ENCODE results near the gene MREG. TPM values are rescaled to one million over a fixed set of nuclear protein-coding genes. Genes with fewer than 3 reads are reported as not detected.

The MREG gene
- polyA plus RNA-seq, 1 donor, result 5.5 TPM

DNA sequence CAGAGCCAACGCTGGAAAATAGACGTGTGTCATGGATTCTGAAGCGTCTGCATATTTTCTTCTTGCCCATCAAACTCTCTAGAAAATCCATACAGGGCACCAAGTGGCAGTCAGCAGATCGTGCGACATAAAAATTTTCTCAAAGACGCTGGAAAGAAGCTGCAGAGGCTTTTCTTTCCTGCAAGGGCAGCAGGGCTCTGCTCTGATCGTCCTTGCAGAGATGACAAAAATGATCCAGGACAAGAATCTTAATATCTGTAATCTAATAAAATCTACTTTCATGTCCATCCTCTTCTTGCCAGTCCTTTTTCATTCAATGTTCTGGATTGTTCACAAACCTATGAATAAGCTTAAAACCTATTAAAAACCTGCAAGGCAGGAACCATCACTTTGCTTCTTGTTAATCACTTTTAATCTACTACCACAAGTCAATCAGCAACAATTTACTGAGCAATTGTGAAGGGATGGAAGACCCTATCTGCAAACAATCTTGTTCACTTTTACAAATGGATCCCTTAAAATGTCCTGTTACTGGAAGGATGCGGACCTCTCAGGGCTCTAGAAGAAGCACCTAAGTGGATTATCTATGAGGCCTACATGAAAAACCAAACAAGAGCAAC lies 93.6 kb downstream of the MREG start:
- H3K4me1 ChIP-seq (ENCODE audit: control insufficient read depth, insufficient read depth, low read length), result peaks cover 8% of the 10 kb centered on the region
- no peak for DNase-seq
- H3K9me3 ChIP-seq (ENCODE audit: control insufficient read depth, low read depth, low read length), result no peaks in the 10 kb centered on the region
- no peak overlapping the region for H3K4me3 ChIP-seq (ENCODE audit: low read length)
- H3K27me3 ChIP-seq (ENCODE audit: control insufficient read depth, insufficient read depth, low read length), result no peaks in the 10 kb centered on the region
- WGBS (ENCODE audit: insufficient coverage, low lambda C conversion rate), result 17% methylated on average over 2 of the region's 8 CpGs
- no peaks in the 10 kb centered on the region for H3K36me3 ChIP-seq (ENCODE audit: control insufficient read depth, insufficient read depth, low read length)
- no peak overlapping the region for H3K27ac ChIP-seq (ENCODE audit: low read length)

GRCh38 chr2:215918901-215919599 lies 94.3 kb downstream of the MREG start:
- DNase-seq, result peak; percentile 9 to 24
- Histone ChIP-seq H3K36me3 (ENCODE audit: control insufficient read depth, insufficient read depth, low read length) (no peaks in the 10 kb centered on the region), H3K4me3 (ENCODE audit: low read length) (no peak overlapping the region), H3K9me3 (ENCODE audit: control insufficient read depth, low read depth, low read length) (no peaks in the 10 kb centered on the region), H3K27me3 (ENCODE audit: control insufficient read depth, insufficient read depth, low read length) (no peaks in the 10 kb centered on the region), H3K27ac (ENCODE audit: low read length) (no peak overlapping the region), H3K4me1 (ENCODE audit: control insufficient read depth, insufficient read depth, low read length) (peaks cover 8% of the 10 kb centered on the region)
- 71% methylated on average over 1 of the region's 3 CpGs for WGBS (ENCODE audit: insufficient coverage, low lambda C conversion rate)

DNA sequence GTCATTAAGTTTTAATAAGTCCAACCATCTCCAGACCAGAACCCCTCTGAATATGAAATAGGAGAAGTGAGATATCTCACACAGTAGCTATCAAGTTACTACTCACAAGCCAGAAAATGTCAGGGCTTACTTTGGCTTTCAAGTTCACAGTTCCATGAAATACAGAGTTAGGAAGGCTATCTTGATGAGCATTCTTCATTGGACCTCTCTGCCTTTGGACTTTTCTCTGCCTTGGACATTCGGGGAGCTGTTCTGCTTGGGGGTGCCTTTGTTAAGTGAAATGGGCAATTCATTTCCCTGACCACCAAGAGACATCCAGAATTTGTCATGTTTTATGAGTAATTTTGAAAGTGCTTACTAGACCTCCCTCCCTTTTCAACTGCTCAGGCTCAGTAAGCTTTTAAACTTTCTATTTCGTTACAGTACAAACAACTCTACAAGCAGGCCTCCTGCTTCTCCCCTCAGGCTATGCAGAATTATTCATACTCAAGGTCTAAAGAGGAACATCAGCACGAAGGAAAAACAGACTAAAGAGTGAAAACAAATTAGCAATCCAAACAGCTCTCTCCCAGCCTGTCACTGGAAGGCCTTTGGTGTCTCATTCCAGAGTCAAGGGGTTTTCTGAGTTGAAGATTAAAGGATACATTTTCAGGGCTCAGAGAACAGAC lies 95.3 kb downstream of the MREG start:
- H3K27ac ChIP-seq (ENCODE audit: low read length), result no peak overlapping the region
- DNase-seq, result no peak
- 77% methylated on average over 2 of the region's 3 CpGs for WGBS (ENCODE audit: insufficient coverage, low lambda C conversion rate)

DNA sequence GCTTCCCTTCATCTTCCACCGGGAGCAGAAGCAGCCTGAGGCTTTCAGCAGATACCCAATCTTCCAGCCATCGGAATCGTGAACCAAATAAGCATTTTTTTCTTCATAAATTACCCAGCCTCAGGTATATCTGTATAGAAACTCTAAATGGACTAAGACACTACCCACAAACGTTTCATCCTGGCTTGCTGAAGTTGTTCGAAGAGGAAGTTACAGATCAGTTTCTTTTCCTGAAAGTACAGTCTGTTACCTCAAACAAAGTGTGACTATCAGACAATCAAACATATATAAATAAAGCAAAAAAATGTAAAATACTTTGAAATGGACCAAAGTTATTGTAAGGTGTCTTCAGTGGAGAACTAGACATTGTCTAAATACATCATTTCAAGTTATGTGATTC lies 97.9 kb downstream of the MREG start:
- Histone ChIP-seq H3K27ac (ENCODE audit: low read length) (no peak overlapping the region), H3K27me3 (ENCODE audit: control insufficient read depth, insufficient read depth, low read length) (no peaks in the 10 kb centered on the region), H3K9me3 (ENCODE audit: control insufficient read depth, low read depth, low read length) (no peaks in the 10 kb centered on the region), H3K4me3 (ENCODE audit: low read length) (no peak overlapping the region), H3K4me1 (ENCODE audit: control insufficient read depth, insufficient read depth, low read length) (peaks cover 8% of the 10 kb centered on the region), H3K36me3 (ENCODE audit: control insufficient read depth, insufficient read depth, low read length) (no peaks in the 10 kb centered on the region)
- DNase-seq, result no peak
- 90% methylated on average over 2 of the region's 5 CpGs for WGBS (ENCODE audit: insufficient coverage, low lambda C conversion rate)

More for the DNA sequence above, 95.3 kb downstream of the MREG start:
- Histone ChIP-seq H3K36me3 (ENCODE audit: control insufficient read depth, insufficient read depth, low read length) (no peaks in the 10 kb centered on the region), H3K9me3 (ENCODE audit: control insufficient read depth, low read depth, low read length) (no peaks in the 10 kb centered on the region), H3K4me1 (ENCODE audit: control insufficient read depth, insufficient read depth, low read length) (peaks cover 8% of the 10 kb centered on the region), H3K4me3 (ENCODE audit: low read length) (no peak overlapping the region), H3K27me3 (ENCODE audit: control insufficient read depth, insufficient read depth, low read length) (no peaks in the 10 kb centered on the region)

GRCh38 chr2:215914777-215915165 lies 98.6 kb downstream of the MREG start:
- Histone ChIP-seq H3K27ac (ENCODE audit: low read length) (no peak overlapping the region), H3K9me3 (ENCODE audit: control insufficient read depth, low read depth, low read length) (no peaks in the 10 kb centered on the region), H3K36me3 (ENCODE audit: control insufficient read depth, insufficient read depth, low read length) (no peaks in the 10 kb centered on the region), H3K4me3 (ENCODE audit: low read length) (no peak overlapping the region), H3K4me1 (ENCODE audit: control insufficient read depth, insufficient read depth, low read length) (peaks cover 8% of the 10 kb centered on the region), H3K27me3 (ENCODE audit: control insufficient read depth, insufficient read depth, low read length) (no peaks in the 10 kb centered on the region)
- no peak for DNase-seq
- no CpG with 5 or more reads among the region's 4 CpGs for WGBS (ENCODE audit: insufficient coverage, low lambda C conversion rate)

GRCh38 chr2:215914054-215914776 lies 99.1 kb downstream of the MREG start:
- Histone ChIP-seq H3K27ac (ENCODE audit: low read length) (no peak overlapping the region), H3K27me3 (ENCODE audit: control insufficient read depth, insufficient read depth, low read length) (no peaks in the 10 kb centered on the region), H3K4me3 (ENCODE audit: low read length) (no peak overlapping the region), H3K9me3 (ENCODE audit: control insufficient read depth, low read depth, low read length) (no peaks in the 10 kb centered on the region), H3K4me1 (ENCODE audit: control insufficient read depth, insufficient read depth, low read length) (peaks cover 4% of the 10 kb centered on the region), H3K36me3 (ENCODE audit: control insufficient read depth, insufficient read depth, low read length) (no peaks in the 10 kb centered on the region)
- WGBS (ENCODE audit: insufficient coverage, low lambda C conversion rate), result 100% methylated on average over 2 of the region's 3 CpGs
- no peak for DNase-seq

DNA sequence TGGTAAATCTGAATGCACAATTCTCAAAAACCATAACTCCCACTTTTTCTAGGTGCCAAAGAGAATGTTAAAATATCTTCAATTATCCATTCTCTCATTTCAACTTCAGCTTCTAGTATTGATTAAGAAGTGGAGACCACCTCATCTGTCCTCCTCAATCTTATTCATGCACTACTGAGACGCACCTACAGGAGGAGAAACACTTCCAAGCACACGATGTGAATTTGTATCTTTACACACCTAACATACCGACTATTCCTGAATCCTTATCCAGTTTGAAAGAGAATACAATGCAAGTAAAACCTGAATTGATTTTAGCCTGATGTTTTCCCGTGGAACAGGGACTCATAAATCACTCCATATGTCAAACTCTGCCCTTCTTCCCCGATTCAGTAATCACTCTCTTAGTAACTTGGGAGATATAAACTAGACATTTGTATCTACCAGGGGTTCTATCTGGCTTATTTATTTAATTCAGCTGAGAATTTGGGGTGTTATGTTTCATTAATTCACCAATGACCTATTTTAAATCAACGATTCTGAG lies 101.0 kb downstream of the MREG start:
- no peaks in the 10 kb centered on the region for H3K27me3 ChIP-seq (ENCODE audit: control insufficient read depth, insufficient read depth, low read length)
- DNase-seq, result no peak
- no peak overlapping the region for H3K4me3 ChIP-seq (ENCODE audit: low read length)
- no peaks in the 10 kb centered on the region for H3K9me3 ChIP-seq (ENCODE audit: control insufficient read depth, low read depth, low read length)
- no peaks in the 10 kb centered on the region for H3K36me3 ChIP-seq (ENCODE audit: control insufficient read depth, insufficient read depth, low read length)
- no peaks in the 10 kb centered on the region for H3K4me1 ChIP-seq (ENCODE audit: control insufficient read depth, insufficient read depth, low read length)
- 0% methylated on average over 1 of the region's 6 CpGs for WGBS (ENCODE audit: insufficient coverage, low lambda C conversion rate)
- H3K27ac ChIP-seq (ENCODE audit: low read length), result no peak overlapping the region

DNA sequence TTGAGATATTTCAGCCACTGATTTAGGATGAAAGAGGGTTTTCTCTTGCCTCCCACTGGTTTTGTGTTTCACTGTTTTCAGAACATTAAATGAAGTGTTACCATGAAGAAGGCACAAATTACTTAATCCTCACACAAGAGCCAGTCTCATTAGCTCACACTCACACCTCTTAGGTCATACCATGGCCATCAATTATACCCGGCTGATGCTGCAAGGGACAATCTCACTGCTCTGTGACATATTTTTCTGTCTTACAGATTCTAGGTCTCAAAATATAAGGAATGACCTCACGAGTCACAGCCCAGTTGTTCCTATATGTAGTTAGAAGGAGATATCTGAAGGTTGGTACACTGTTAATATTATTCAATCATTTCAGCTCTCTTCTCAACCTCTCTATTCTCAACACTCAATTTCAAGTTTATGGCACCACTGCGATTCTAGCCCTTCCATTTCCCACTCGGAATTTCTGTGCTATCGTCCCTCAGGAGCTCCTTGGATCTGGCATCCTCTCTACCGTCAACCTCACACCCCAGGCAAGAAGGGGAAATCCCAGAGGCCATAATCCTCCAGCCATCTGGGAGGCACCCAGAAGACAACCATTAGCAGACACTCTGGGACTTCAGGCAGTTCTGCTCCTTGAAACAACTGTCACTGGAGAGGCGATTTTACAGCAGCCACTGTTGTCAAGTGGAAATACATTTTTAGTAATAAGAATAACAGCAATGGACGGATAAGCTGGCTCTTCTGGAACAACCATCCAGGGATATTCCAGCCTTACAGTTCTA lies 101.9 kb downstream of the MREG start:
- no peaks in the 10 kb centered on the region for H3K27me3 ChIP-seq (ENCODE audit: control insufficient read depth, insufficient read depth, low read length)
- no peaks in the 10 kb centered on the region for H3K36me3 ChIP-seq (ENCODE audit: control insufficient read depth, insufficient read depth, low read length)
- H3K4me1 ChIP-seq (ENCODE audit: control insufficient read depth, insufficient read depth, low read length), result no peaks in the 10 kb centered on the region
- no peak for DNase-seq
- H3K4me3 ChIP-seq (ENCODE audit: low read length), result no peak overlapping the region
- H3K27ac ChIP-seq (ENCODE audit: low read length), result no peak overlapping the region
- 100% methylated on average over 2 of the region's 8 CpGs for WGBS (ENCODE audit: insufficient coverage, low lambda C conversion rate)
- no peaks in the 10 kb centered on the region for H3K9me3 ChIP-seq (ENCODE audit: control insufficient read depth, low read depth, low read length)

DNA sequence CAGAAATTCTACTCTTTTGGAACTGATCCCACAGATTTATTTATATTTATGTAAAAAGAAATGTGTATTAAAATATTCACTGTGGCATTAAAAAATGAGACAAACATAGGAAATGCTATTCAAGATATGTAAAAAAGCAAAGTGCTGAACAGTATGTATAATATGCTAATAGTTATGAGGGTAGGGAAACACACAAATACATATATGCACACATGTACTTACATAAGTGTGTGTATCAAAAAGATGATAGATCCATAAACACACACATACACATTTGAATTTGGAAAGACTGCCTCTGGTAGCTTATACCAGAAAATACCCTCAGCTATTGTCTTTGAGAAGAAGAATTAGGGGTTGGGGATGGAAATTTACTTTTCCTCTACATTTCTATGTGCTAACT lies 103.2 kb downstream of the MREG start:
- H3K9me3 ChIP-seq (ENCODE audit: control insufficient read depth, low read depth, low read length), result no peaks in the 10 kb centered on the region
- H3K27me3 ChIP-seq (ENCODE audit: control insufficient read depth, insufficient read depth, low read length), result no peaks in the 10 kb centered on the region
- no peaks in the 10 kb centered on the region for H3K4me1 ChIP-seq (ENCODE audit: control insufficient read depth, insufficient read depth, low read length)
- H3K4me3 ChIP-seq (ENCODE audit: low read length), result no peak overlapping the region
- no peak overlapping the region for H3K27ac ChIP-seq (ENCODE audit: low read length)
- no peaks in the 10 kb centered on the region for H3K36me3 ChIP-seq (ENCODE audit: control insufficient read depth, insufficient read depth, low read length)
- DNase-seq, result no peak

GRCh38 chr2:215907147-215907546 lies 106.2 kb downstream of the MREG start:
- Histone ChIP-seq H3K9me3 (ENCODE audit: control insufficient read depth, low read depth, low read length) (no peaks in the 10 kb centered on the region), H3K27ac (ENCODE audit: low read length) (no peak overlapping the region), H3K4me3 (ENCODE audit: low read length) (no peak overlapping the region), H3K36me3 (ENCODE audit: control insufficient read depth, insufficient read depth, low read length) (no peaks in the 10 kb centered on the region), H3K27me3 (ENCODE audit: control insufficient read depth, insufficient read depth, low read length) (no peaks in the 10 kb centered on the region), H3K4me1 (ENCODE audit: control insufficient read depth, insufficient read depth, low read length) (no peaks in the 10 kb centered on the region)
- no peak for DNase-seq
- 100% methylated on average over 2 of the region's 9 CpGs for WGBS (ENCODE audit: insufficient coverage, low lambda C conversion rate)
